Adrenal gland (tissue), 5 donors: ENCODE data around the gene RABL3.

Source experiments
- POLR2A ChIP-seq, 2 donors: fragments of 450-650 bp; IDR thresholded peaks; one replicate each; pipeline ENCODE4 v1.6.1; 2017; ENCODE audit warnings: antibody characterized with exemption in 2 of 2, mild to moderate bottlenecking in 2 of 2, moderate library complexity in 1 of 2
- TF ChIP-seq, protein P1 (sequence below), 6 experiments: fragments of 450-650 bp in 4 of 6; fragments of 200-600 bp in 2 of 6; sonication (generic) in 1 of 6; IDR thresholded peaks; 1 replicate in 5 of 6; 2 replicates in 1 of 6; pipeline versions ENCODE4 v1.5.1 to v1.8.0; 2016 to 2021; ENCODE audit warnings: antibody characterized with exemption in 6 of 6, mild to moderate bottlenecking in 2 of 6, moderate library complexity in 1 of 6
- donor health status: DM: no; HTN: no; CAD: no.

GRCh38 chr3:120741837-120742197, 499 bp downstream of the RABL3 start:
- TF ChIP-seq, protein P1, sequence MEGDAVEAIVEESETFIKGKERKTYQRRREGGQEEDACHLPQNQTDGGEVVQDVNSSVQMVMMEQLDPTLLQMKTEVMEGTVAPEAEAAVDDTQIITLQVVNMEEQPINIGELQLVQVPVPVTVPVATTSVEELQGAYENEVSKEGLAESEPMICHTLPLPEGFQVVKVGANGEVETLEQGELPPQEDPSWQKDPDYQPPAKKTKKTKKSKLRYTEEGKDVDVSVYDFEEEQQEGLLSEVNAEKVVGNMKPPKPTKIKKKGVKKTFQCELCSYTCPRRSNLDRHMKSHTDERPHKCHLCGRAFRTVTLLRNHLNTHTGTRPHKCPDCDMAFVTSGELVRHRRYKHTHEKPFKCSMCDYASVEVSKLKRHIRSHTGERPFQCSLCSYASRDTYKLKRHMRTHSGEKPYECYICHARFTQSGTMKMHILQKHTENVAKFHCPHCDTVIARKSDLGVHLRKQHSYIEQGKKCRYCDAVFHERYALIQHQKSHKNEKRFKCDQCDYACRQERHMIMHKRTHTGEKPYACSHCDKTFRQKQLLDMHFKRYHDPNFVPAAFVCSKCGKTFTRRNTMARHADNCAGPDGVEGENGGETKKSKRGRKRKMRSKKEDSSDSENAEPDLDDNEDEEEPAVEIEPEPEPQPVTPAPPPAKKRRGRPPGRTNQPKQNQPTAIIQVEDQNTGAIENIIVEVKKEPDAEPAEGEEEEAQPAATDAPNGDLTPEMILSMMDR (IDR thresholded peaks at IDR 0.05), result no peak
- TF ChIP-seq POLR2A (IDR thresholded peaks at IDR 0.05), result no peak
